NCI-H82 (cell line): ENCODE results near the gene SLC8A2.

Experiments used
- DNase-seq: peaks from one replicate; lab custom pipeline; 2025; lab: John Stamatoyannopoulos, UW

Gene SLC8A2

DNA sequence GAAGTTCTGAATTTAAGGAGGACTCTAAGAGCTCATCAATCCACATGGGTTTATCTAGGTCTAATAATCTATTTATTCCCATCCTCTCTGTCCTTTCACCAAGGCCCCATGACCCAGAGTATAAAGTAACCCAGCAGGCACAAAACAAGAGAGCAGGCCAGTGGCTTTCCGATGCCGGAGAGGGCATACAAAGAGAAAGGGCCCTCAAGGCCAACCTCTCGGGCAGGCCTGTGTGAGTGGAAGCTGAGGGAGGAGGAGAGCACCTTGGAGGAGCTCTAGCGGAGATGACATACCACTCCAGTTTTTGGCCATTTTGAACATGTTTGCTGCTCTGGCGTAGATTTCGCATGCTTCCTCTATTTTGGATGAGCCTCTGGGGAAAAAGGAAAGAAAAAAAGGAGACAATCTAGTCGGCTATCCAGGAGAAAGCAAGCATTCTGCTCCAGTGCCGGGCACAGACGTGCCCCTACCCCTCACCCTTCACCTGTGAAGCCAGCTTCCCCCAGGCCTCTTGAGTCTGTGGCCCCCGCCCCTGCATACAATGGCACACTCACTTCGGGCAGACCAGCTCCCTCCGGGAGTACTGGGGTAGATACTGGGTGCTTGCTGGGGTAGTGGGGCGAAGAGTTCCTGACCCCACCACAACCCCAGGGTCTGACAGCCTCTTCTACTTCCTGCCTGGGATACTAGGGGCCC lies 31.6 kb upstream of the SLC8A2 start:
- DNase-seq, result no peak

DNA sequence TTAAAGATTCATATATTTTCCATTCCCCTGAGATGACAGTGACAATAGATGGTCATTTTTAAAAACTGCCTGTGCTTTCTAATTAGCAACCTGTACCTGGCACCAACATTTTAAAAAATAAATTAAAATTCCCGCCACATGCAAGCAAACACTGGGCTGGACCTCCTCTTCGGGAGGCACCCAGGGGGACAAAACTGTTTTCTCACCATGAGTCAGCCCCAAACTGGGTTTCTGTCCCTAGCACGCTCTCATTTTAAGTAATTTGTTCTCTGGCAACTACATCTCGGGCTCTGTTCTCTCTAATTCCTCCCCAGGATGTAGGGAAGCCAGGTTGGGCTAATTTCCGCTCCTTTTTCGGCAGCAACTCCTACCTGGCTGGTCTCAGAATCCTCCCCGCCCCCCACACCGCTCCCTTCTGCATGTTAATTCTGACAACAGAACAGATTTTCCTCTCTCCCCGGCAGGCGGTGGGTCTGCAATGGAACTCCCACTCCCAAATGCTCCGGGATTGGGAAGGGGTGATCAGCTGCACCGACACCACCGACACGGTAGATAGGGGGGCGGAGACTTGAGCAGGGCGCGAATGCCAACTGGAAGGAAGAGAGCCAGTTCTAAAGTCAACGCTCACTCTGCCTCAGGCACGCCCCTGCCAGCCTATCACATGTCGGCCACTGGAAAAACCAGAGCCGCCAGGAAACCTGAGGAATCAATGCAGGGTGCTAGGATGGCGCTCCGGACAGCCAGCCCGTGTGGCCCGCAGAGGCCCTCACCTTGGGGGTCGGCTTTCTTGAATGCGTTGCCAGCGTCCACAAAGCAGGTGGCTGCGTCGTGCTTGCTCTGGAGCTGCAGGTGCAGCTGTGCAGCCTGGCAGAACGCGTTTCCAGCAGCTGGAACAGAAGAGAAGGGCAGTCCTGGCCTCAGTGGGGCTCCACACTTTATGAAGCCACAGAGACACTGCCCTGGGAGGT lies 28.5 kb upstream of the SLC8A2 start:
- DNase-seq, result no peak

DNA sequence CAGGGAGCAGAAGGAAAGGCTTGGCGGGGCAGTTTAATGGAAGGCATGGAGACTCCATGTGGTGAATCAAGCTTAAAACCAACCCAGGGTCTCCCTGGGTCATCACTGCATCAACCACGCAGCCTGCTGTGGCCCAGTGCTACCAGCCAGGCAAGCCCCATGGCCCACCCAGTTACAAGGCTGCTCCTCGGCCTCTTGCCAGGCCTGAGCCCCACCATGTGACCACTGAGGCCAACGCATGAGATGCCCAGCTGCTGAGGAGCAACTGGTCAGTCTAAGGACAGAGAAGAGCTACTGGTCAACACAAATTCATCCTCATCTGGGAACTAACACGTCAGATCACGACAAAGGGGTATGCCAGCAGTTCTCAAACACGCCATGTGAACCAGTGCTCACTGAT lies 27.7 kb upstream of the SLC8A2 start:
- DNase-seq, result peak; percentile 30

DNA sequence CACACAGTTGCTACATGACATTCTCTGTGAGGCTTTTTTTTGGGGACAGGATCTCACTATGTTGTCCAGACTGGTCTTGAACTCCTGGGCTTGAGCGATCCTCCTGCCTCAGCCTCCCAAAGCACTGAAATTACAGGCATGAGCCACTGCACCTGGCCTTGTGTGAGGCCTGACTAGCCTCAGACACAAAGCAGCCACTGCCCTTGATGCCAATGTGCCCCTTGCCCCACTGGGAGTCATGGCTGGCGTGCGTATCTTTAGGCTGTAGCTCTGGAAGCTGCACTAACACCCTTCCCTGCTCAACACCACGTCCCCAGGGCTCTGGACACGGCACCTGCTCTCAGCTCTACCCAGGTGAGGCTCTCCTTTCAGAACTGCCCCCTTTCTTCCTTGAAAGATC lies 26.9 kb upstream of the SLC8A2 start:
- no peak for DNase-seq

DNA sequence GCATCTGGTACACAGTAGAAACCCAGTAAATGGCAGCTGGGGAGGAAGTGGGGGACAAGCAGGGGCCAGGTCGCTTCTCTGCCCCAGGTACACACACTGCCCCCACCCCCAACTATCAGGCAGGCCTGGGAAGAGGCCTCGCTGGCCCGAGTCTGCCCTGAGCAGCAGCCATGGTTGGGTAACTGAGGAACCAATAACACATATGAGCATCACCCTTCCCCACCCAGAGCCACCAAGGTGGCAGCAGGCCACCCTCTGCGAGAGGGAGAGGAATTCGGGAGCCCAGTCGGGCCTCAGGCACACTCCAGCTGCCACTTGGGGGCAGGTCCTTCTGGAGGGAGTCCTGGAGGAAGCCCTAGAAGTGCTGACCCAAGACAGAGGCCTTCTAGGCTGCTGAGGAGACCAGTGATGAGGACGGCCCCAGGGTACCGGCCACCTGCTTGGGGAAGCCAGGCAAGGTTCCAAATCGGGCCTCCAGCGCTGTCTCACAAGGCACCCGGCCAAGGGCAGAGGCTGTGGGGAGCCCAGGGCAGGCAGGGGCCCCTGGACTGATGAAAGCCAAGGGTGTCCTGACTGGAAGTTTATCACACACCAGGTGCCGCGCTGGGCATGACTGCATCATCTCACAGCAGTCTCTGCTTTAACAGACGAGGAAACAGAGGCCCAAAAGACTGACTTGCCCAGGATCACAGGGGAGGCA lies 26.3 kb upstream of the SLC8A2 start:
- DNase-seq, result no peak

DNA sequence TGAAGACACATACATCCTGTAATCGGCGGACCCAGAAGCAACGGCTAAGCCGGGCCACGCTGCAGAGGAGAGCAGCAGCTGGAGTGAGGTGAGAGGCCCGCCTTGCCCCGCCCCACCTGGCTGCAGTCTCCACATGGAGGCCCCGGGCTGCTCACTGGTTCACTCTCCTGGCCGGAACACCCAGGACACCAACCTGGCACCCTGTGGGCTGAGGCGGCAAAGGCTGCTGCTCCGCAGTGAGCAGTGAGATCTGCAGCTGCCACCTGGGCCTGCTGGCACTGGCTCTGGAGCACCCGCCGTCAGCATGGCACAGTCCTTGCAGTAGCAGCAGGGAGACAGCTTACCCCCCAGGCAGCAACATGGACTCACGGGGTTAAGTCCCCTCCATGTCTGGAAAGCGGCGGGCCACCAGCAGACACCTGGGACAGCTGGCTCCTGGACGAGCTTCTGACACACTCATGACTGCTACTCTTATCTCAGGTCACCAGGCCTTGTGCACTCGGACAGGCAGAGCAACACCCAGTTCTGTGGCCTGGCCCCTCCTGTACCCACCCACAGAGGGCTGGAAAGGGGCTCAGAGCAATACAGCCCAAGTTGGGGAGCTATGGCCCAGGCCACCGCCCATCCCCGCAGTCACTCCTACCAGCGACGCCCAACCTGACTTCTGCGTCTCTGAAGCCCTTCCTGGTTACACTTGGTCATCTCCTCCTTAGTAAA lies 25.5 kb upstream of the SLC8A2 start:
- no peak for DNase-seq

DNA sequence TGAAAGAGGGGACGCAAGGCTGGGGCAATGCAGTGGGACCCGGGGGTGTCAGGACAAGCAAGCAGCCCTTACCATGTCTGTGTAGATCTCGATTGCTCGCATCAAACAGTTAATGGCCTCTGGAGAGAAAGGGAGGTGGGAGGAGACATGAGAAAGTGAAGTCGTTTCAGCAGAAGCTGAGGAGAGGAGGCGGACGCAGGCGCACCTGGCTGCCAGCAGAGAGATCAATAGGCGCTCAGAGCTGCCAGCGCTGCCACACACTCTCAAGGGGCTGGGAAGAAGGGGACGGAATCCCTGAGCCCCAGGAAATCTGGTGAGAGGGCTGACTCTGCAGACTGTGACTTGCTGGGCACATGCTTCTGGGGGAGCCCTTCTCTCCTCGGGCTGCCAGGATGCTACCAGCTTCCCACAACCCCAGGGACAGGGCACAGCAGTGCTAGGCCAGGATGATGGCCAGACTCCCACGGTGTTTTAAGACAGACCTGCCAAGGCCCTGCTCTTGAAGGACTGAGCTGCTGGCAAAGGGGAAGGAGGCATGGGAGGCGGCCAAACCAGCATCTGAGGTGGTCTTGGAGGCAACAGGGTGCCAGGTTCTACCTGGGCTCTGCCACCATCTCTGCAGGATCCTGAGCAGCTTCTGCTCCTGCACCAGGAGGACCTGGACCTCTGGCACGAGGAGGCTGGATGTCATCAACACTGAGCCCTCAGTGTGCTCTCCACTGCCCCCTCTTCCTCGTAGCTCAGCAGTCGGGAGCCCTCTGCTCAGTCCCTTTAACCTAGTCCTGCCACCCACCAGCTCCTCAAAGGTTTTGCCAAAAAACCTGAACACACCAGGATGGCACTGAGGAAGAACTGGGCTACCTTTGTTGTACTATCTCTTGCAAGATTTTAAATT lies 24.0 kb upstream of the SLC8A2 start:
- no peak for DNase-seq

DNA sequence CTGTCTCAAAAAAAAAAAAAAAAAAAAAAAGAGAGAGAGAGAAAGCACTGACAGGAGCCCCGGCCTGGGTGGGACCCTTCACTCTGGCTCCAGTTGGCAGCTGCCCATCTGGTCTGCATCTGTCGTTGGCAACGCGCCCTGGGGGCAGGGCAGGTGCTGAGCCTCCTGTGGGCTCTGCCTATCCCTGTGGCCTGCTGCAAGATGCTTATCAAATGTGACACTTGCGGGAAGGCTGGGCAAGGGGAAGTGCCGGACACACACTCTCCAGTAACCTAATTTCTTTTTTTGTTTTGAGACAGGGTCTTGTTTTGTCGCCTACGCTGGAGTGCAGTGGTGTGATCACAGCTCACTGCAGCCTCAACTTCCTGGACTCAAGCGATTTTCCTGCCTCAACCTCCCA lies 23.0 kb upstream of the SLC8A2 start:
- peak; percentile 67 for DNase-seq

DNA sequence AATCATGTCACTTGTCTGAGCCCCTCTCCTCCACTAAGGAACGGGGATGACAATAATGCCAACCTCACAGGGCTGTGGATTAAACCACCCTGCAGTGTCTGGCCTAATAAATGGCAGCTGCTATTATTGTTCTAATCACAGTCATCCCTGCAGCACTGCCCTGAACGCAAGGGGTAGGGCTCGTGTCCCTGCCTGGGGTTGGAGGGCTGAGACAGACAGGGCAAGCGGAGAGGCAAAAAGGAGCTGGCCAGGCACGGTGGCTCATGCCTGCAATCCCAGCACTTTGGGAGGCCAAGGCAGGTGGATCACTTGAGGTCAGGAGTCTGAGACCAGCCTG lies 22.5 kb upstream of the SLC8A2 start:
- peak; percentile 23 for DNase-seq

DNA sequence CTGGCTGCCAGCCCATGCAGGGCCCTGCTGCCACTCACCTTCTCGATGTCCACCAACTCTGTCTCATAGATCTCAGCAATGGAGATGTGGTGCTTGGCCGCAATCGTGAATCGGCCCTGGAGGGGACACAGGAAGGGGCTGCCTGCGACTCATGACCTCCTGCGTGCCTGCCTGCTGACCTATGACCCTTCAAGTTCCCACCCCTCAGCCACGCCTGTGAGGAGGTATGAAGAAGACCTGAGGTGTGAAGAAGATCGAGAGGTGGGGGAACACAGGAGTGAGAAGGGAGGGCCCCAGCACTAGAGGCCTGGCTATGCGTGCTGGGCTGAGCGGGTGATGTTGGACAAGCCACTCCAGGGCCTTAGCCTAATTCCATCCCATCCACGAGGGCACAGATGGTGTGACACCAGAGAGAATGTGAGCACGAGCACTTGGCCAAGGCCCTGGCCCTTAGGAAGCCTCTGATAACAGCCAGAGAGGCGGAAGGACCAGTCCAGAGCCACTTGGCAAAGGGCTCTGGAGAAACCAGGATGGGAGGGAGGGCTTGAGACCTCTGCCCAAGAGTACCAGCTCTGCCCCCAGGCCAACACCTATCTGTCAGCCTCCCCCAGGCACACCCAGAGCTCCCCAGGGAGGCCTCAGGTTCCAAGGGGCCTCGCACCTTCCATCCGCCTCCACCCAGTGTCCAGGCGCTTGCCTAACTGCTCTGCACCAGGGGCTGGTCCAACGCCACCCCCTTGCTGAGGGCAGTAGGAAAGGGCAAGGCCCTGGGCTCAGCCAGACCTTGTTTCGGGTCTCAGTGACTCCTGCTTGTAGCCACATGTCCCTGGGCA lies 21.9 kb upstream of the SLC8A2 start:
- DNase-seq, result no peak

DNA sequence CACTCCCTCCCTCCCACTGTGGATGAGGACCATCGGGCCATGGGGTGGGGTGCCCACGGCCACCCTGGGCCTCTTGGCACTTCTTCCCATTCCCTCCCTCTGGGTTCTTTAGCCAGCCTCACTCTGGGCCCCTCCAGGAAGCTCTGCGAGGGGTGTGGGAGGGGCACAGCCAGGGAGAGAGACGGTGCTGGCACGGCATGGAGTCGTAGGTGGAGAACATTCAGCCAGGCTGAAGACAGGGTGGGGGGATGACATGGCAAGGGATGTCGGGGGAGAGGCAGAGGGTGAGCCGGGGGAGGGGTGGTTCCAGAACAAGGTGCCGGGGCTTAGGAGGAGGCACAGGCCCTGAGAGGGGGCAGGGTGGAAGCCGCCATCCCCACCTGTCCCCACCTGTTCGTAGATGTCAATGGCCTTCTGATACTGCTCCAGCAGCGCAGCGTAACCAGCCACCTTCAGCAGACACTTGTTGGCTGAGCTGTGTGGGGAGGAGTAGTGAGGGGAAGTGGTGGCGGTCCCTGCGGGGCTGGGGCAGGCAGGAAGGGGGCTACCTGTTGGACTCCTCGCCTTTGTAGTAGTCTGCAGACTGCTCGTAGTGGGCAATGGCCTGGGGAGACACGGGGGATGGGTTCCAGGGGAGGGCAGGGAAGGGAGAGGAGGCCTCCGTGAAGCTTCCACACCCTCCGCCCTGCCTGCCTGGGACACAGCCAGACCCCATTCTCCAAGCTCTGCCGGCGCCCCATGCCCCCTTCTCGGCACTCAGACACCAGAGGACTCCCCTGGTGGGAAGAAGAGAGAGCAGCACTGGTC lies 21.1 kb upstream of the SLC8A2 start:
- DNase-seq, result no peak

DNA sequence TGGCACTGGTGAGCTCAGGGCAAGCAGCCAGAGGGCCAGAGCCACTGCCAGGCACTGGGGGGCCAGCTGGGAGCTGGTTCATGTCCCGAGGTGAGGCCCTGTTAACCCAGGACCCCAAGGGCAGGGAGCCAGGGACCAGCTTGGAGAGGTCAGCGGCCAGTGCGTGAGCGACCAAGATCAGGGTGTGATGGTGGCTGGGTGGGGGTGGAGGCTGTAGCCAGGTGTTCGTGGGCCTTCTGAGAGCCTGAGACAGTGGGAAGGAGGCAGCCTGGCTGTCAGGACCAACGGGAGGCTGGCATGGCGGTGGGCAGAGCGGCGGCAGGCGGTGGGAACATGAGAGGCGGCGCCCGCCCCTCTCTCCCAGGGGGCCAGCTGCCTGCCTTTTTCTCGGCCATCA lies 20.4 kb upstream of the SLC8A2 start:
- no peak for DNase-seq

DNA sequence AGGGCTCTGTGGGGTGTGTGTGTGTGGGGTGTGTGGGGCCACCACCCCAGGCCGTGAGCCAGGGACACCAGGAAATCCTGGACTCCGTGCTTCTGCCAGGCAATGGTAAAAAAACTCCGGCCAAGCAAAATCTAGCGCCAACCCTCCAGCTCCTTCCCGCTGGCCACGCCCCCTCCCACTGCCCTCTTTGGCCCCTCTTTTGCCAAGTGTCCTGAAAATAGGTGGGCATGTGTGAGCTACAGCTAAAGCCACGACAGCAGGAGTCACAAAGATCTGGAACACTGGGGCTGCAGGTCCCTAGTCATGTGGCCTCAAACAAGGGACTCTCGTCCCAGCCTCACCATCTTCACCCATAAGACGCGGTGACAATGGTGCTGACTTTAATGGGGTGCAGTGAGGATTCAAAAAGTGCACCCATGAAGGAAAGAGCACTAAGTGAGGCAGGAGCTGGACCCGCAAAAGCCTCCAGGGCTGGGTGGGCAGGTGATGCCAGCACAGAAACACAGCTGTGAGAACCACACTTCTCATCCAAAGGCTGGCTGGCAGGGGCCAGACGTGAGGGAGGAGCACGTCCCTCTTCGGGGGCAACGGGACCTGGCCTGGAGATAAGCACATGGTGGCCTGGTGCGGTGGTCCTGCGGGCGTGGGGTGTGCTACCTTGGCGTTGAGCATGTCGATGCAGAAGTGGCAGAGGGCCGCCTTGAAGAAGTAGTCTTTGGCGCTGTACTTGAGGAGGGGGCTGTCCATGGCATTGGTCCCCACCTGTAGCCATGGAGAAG lies 19.9 kb upstream of the SLC8A2 start:
- no peak for DNase-seq

DNA sequence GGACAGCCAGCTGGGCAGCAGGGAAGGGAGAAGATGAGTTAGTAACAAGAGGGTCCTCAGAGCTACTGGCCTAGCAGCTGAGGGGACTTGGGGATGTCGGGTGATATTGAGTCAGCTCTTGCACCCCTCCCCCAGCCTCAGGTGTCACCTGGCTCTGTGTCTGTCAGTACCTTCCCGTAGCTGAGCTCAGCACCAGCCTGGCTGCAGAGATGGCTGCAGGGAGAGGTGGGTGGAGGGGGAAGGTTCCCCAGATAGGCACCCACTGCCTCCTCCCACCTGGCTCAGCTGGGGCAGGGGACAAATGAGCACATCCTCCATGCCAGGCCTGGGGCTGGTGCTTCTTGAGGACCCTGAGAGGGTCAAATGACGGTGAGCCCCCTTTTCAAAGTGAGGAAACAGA lies 19.2 kb upstream of the SLC8A2 start:
- DNase-seq, result no peak

DNA sequence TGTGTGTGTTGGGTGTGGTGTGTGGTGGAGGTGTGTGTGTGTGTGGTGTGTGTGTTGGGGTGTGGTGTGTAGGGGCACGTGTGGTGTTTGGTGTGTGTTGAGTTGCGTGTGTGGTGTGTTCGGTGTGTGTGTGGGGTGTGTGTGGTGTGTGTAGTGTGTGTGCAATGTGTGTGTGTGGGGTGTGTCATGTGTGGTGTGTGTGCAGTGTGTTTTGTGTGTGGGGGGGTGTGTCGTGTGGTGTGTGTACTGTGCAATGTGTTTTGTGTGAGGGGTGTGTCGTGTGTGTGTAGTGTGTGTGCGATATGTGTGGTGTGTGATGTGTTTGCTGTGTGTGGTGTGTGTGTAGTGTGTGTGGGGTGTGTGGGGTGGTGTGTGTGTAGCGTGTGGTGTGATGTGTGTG lies 18.3 kb upstream of the SLC8A2 start:
- DNase-seq, result no peak

DNA sequence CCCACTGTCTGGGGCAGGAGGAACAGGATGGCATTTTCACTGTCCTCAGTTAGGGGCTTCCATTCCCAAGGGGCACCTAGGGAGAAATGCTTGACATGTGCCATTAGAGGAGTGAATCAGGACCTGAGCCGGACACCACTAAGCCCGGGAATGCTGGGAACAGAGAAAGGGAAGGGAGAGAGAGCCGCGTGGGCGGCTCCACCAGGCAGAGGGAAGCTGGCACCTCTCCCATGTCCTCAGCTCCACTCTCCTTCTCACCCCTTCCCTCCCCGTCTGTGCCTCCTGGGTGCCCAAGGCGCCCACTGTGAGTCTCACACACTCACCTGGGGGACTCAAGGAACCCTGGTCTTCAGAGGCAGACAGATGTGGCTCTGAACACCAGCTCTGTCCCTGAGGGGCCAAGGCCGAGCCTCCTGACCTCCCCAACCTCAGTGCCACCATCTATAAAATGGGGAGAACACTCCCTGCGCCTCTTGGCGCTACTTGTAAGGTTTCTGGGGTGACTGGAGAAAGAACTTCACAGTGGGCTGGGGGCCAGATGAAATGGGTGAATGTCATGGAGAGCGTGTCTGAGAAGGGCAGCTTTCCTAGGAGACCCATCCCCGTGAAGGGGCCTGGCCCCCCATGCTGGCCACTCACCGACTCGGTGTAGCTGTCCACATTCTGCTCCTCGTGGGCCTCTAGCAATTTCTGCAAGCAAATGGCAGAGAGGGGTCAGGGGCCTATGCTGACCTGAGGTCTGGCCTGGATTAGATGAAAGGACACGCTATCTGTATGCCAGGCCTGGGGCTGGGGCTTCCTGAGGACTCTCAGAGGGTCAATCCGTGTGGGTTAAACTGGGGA lies 17.6 kb upstream of the SLC8A2 start:
- DNase-seq, result no peak
